ENCODE data around the gene DPPA2.
A peak's percentile ranks its signal among the peaks of the same experiment; 100 is the strongest.

The DPPA2 gene

GRCh38 chr3:109325109-109325508, 8.8 kb upstream of the DPPA2 start:
- no peak for DNase-seq (ENCODE audit: low spot score)

- DNase-seq (ENCODE audit: low spot score): no peak
Observed at GRCh38 chr3:109313061-109313460, 3.3 kb downstream of the DPPA2 start.

GRCh38 chr3:109297496-109297895, 18.8 kb downstream of the DPPA2 start:
- no peak for DNase-seq (ENCODE audit: low spot score)

- DNase-seq (ENCODE audit: low spot score): no peak
Observed at GRCh38 chr3:109284071-109284470, 32.2 kb downstream of the DPPA2 start.

GRCh38 chr3:109278546-109278945, 37.8 kb downstream of the DPPA2 start:
- no peak for DNase-seq (ENCODE audit: low spot score)

- no peak for DNase-seq (ENCODE audit: low spot score)
Observed at GRCh38 chr3:109278141-109278540, 38.2 kb downstream of the DPPA2 start.

GRCh38 chr3:109275702-109276293, 40.5 kb downstream of the DPPA2 start:
- DNase-seq (ENCODE audit: low spot score): peak; percentile 45

GRCh38 chr3:109270779-109271178, 45.5 kb downstream of the DPPA2 start:
- DNase-seq (ENCODE audit: low spot score): no peak

GRCh38 chr3:109269577-109270275, 46.6 kb downstream of the DPPA2 start:
- DNase-seq (ENCODE audit: low spot score): no peak

GRCh38 chr3:109268181-109268580, 48.1 kb downstream of the DPPA2 start:
- no peak for DNase-seq (ENCODE audit: low spot score)

- DNase-seq (ENCODE audit: low spot score): no peak
Observed at GRCh38 chr3:109265295-109265694, 51.0 kb downstream of the DPPA2 start.

GRCh38 chr3:109257269-109257668, 59.0 kb downstream of the DPPA2 start:
- DNase-seq (ENCODE audit: low spot score): no peak

- no peak for DNase-seq (ENCODE audit: low spot score)
Observed at GRCh38 chr3:109254770-109255169, 61.5 kb downstream of the DPPA2 start.

GRCh38 chr3:109252641-109253040, 63.7 kb downstream of the DPPA2 start:
- DNase-seq (ENCODE audit: low spot score): no peak
